ENCODE measurements around the gene BRD1.

- TF ChIP-seq CTCF (IDR thresholded peaks at IDR 0.05) = no peak
- TF ChIP-seq POLR2AphosphoS5 (IDR thresholded peaks at IDR 0.05; ENCODE audit: insufficient read depth in 1 of 2, low read depth in 1 of 2) = no peak
These were observed 74.3 kb downstream of the BRD1 start for GRCh38 chr22:49753276-49753890.
